Body of pancreas (tissue), 4 donors: Measurements from ENCODE around the gene DOCK3. TPM values are rescaled to one million over a fixed set of nuclear protein-coding genes. Genes with fewer than 3 reads are reported as not detected.
A peak's percentile ranks its signal among the peaks of the same experiment; 100 is the strongest.

ENCODE experiments used
- ATAC-seq: fragments of 150-250 bp; one replicate; pipeline ENCODE4 v1.9.1; 2016
- DNase-seq, 4 donors: peaks; one replicate each; pipeline ENCODE4 v3.0.0-alpha.2; 2019
- H3K27ac ChIP-seq, 4 donors: fragments of 200-600 bp; sonication (generic); 1 replicate in 3 of 4; 2 replicates in 1 of 4; pipeline versions ENCODE4 v1.5.1 to v1.6.1; 2016 to 2019; ENCODE audit warnings: mild to moderate bottlenecking in 1 of 4, mixed read lengths in 1 of 4, moderate library complexity in 1 of 4
- H3K27me3 ChIP-seq, 2 donors: fragments of 200-600 bp; sonication (generic); one replicate each; pipeline ENCODE4 v1.6.0; 2016; ENCODE audit warnings: mild to moderate bottlenecking in 1 of 2
- H3K36me3 ChIP-seq, 2 donors: fragments of 200-600 bp; sonication (generic); replicated peaks in 1 of 2; 2 replicates each; pipeline ENCODE4 v1.5.1; 2016; ENCODE audit warnings: low read depth in 2 of 2; ENCODE audit not compliant: insufficient read depth in 1 of 2
- H3K4me1 ChIP-seq: fragments of 200-600 bp; sonication (generic); one replicate; pipeline ENCODE4 v1.6.0; 2016
- H3K4me3 ChIP-seq, 2 donors: fragments of 200-600 bp; sonication (generic); 1 replicate in 1 of 2; 2 replicates in 1 of 2; pipeline ENCODE4 v1.5.1; 2016 to 2019
- H3K9me3 ChIP-seq, 3 donors: fragments of 200-600 bp; sonication (generic); 1 replicate in 2 of 3; 2 replicates in 1 of 3; pipeline ENCODE4 v1.5.1; 2016
- POLR2A ChIP-seq, 3 donors: fragments of 450-650 bp; IDR thresholded peaks; one replicate each; pipeline ENCODE4 v1.6.1; 2016; ENCODE audit warnings: antibody characterized with exemption in 3 of 3, mild to moderate bottlenecking in 2 of 3
- whole genome bisulfite sequencing, 2 donors: methylation state at CpG; one replicate each; pipeline ENCODE4 v1.1.5; 2017; 5-methylcytosine and 5-hydroxymethylcytosine counted together
- intact Hi-C: fragments of 100-400 bp; cut with DNase I; formaldehyde crosslinking; loops from one replicate; pipeline ENCODE4 v1.15.1; 2023
- total RNA-seq, 2 donors: library from RNA; depleted of rRNA; stranded (reverse); fragments of >200 nt; gene quantifications; one replicate each; pipeline ENCODE4 v1.1.0, GENCODE V29; 2016
- TF ChIP-seq, protein P1 (sequence below), 7 experiments: fragments of 450-650 bp in 4 of 7; fragments of 200-600 bp in 3 of 7; sonication (generic) in 3 of 7; IDR thresholded peaks; one replicate each; pipeline ENCODE4 v1.5.1; 2016 to 2019; ENCODE audit warnings: antibody characterized with exemption in 7 of 7

Gene DOCK3
- total RNA-seq, 2 donors from 2014 or later = 0.52 TPM; not detected in 1

DNA sequence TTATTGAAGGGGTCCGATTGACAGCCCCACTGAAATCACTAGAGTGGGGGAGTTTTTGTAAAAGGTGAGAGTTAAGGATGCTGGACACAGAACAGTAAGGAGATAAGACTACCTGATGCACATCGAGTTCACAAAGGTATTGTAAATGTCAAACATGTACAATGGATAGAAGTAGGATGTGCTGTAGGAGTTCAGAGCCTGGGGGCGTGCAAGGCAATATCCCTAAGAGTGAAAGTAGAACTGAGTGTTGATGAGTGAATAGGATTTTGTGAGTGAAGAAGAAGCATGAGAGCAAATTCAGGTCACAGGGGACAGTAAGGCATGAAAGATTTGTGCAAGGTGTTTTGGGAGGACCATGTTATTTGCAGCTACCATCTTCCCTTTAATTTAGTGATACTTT, 21.5 kb downstream of the DOCK3 start:
- no peaks in the 10 kb centered on the region for H3K27me3 ChIP-seq

DNA sequence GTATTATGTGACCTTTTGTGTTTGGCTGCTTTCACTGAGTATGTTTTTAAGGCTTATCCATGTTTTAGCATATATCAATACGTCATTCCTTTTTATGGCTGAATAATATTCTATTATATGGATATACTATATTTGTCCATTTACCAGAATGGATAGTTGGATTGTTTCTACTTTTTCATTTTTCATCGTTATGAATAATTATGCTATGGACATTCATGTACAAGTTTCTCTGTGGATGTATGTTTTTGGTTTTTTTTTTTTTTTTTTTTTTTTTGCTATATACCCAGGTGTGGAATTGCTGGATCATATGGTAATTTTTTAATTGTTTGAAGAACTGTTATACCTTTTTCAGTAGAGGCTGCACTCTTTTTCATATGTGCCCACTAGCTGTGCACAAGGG, 23.5 kb downstream of the DOCK3 start:
- intact Hi-C loops = no loop called here

More for the DNA sequence above, 21.5 kb downstream of the DOCK3 start:
- TF ChIP-seq POLR2A (IDR thresholded peaks at IDR 0.05) = no peak
- TF ChIP-seq, protein P1, sequence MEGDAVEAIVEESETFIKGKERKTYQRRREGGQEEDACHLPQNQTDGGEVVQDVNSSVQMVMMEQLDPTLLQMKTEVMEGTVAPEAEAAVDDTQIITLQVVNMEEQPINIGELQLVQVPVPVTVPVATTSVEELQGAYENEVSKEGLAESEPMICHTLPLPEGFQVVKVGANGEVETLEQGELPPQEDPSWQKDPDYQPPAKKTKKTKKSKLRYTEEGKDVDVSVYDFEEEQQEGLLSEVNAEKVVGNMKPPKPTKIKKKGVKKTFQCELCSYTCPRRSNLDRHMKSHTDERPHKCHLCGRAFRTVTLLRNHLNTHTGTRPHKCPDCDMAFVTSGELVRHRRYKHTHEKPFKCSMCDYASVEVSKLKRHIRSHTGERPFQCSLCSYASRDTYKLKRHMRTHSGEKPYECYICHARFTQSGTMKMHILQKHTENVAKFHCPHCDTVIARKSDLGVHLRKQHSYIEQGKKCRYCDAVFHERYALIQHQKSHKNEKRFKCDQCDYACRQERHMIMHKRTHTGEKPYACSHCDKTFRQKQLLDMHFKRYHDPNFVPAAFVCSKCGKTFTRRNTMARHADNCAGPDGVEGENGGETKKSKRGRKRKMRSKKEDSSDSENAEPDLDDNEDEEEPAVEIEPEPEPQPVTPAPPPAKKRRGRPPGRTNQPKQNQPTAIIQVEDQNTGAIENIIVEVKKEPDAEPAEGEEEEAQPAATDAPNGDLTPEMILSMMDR (IDR thresholded peaks at IDR 0.05) = no peak
- Histone ChIP-seq H3K36me3 (no peaks in the 10 kb centered on the region), H3K9me3 (peaks cover 0 to 10% (median 0%) of the 10 kb centered on the region in 3 donors), H3K4me1 (no peaks in the 10 kb centered on the region), H3K4me3 (no peak overlapping the region), H3K27ac (no peak overlapping the region)
- intact Hi-C loops = no loop called here
- 70 to 82% methylated on average over 3 of the region's 3 CpGs for WGBS, 2 donors
- no peak for DNase-seq
- no peak for ATAC-seq

DNA sequence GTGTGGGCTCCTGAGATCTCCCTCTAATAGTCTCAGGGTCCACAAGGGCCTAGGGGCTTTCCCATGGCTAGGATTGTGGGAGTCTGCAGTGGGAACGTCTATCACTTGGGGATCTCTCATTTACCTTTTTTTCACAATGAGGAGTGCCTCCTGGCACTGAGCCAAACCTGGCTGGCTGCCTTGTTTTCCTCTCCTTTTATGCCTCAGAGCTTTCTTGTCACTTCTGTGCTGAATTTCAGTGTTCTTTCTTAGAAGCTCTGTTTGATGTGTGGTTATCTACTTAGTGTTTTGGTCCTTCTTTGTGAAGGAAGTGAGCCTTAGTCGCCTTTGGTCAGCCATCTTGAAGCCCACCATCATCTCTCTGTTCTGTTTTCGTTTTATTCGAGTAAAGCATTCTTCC, 33.9 kb downstream of the DOCK3 start:
- Histone ChIP-seq H3K4me3 (no peak overlapping the region), H3K4me1 (no peaks in the 10 kb centered on the region), H3K27ac (no peak overlapping the region), H3K36me3 (no peaks in the 10 kb centered on the region), H3K27me3 (no peaks in the 10 kb centered on the region), H3K9me3 (no peaks in the 10 kb centered on the region)
- peak in 1 of 4 donors; percentile 10 for DNase-seq
- TF ChIP-seq, protein P1 (IDR thresholded peaks at IDR 0.05) = no peak
- TF ChIP-seq POLR2A (IDR thresholded peaks at IDR 0.05) = no peak
- 46 to 60% methylated on average over 4 of the region's 4 CpGs for WGBS, 2 donors
- ATAC-seq = no peak
- intact Hi-C loops = no loop called here

More for the DNA sequence above, 23.5 kb downstream of the DOCK3 start:
- H3K27ac ChIP-seq = no peak overlapping the region
- no peaks in the 10 kb centered on the region for H3K36me3 ChIP-seq
- no peaks in the 10 kb centered on the region for H3K27me3 ChIP-seq
- TF ChIP-seq, protein P1 (IDR thresholded peaks at IDR 0.05) = no peak
- no peak for TF ChIP-seq POLR2A (IDR thresholded peaks at IDR 0.05)
- no peak for DNase-seq
- ATAC-seq = no peak
- 81 to 93% methylated on average over 2 of the region's 2 CpGs for WGBS, 2 donors
- H3K9me3 ChIP-seq = peaks cover 0 to 10% (median 0%) of the 10 kb centered on the region in 3 donors
- no peaks in the 10 kb centered on the region for H3K4me1 ChIP-seq
- H3K4me3 ChIP-seq = no peak overlapping the region

DNA sequence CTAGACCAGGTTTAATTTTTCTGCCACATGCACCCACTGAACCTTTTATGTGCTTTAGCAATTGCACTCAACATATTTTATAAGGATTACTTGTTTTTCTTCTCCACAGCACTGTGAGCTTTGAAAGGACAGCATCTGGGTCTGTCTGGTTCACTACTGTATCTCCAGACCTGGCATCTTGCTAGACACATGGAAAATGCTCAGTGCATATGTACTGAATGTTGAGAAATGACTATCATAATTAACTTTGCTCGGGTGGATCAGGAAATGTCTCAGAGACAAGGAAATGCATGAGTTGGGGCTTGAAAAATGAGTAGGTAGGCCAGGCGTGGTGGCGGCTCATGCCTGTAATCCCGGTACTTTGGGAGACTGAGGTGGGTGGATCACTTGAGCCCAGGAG, 40.2 kb downstream of the DOCK3 start:
- no peak overlapping the region for H3K4me3 ChIP-seq
- no peak overlapping the region for H3K27ac ChIP-seq
- ATAC-seq (no peak), DNase-seq (no peak)
- H3K36me3 ChIP-seq = no peaks in the 10 kb centered on the region
- no peaks in the 10 kb centered on the region for H3K27me3 ChIP-seq
- intact Hi-C loops = no loop called here
- TF ChIP-seq, protein P1 (IDR thresholded peaks at IDR 0.05) = no peak
- TF ChIP-seq POLR2A (IDR thresholded peaks at IDR 0.05) = no peak
- H3K4me1 ChIP-seq = no peaks in the 10 kb centered on the region
- no peaks in the 10 kb centered on the region for H3K9me3 ChIP-seq
- WGBS, 2 donors = 62 to 72% methylated on average over 4 of the region's 4 CpGs

GRCh38 chr3:50724831-50725230, 50.1 kb downstream of the DOCK3 start:
- no peak overlapping the region for H3K4me3 ChIP-seq
- 71 to 80% methylated on average over 4 of the region's 4 CpGs for WGBS, 2 donors
- no peaks in the 10 kb centered on the region for H3K4me1 ChIP-seq
- no peak for DNase-seq
- ATAC-seq = no peak
- no peaks in the 10 kb centered on the region for H3K27me3 ChIP-seq
- H3K36me3 ChIP-seq = no peaks in the 10 kb centered on the region
- intact Hi-C loops = no loop called here
- no peak for TF ChIP-seq POLR2A (IDR thresholded peaks at IDR 0.05)
- TF ChIP-seq, protein P1 (IDR thresholded peaks at IDR 0.05) = no peak
- no peaks in the 10 kb centered on the region for H3K9me3 ChIP-seq
- no peak overlapping the region for H3K27ac ChIP-seq
